Endothelial cell of umbilical vein (primary cell): ENCODE measurements around the gene TMEM54. TPM values are rescaled to one million over a fixed set of nuclear protein-coding genes. Genes with fewer than 3 reads are reported as not detected.

Experiments used
- BruUV-seq: library from RNA; stranded (reverse); fragments of 400-500 nt; replicated peaks from 2 replicates; lab custom pipeline; 2021; lab: Mats Ljungman, UMichigan
- CTCF ChIA-PET: fragments of 300-600, 350-600 bp; sonication (Branson Sonifier 250); formaldehyde crosslinking; loops from one replicate; lab custom pipeline; 2021; ENCODE audit warnings: antibody characterized with exemption, inconsistent platforms; lab: Charles Lee
- POLR2A ChIA-PET: fragments of 300-600, 350-600 bp; sonication (Branson Sonifier 250); formaldehyde crosslinking; loops from one replicate; lab custom pipeline; 2021; ENCODE audit warnings: antibody characterized with exemption, inconsistent platforms; lab: Charles Lee
- DNase-seq: peaks from one replicate; pipeline ENCODE4 v3.0.0-alpha.2; 2011; ENCODE audit warnings: low read depth, low spot score
- FAIRE-seq: peaks from 2 replicates; lab custom pipeline; 2011; peaks lifted over from hg19 to GRCh38; lab: Jason Lieb, UNC
- H2AFZ ChIP-seq: 2 replicates; pipeline ENCODE4 v1.6.0; 2012; ENCODE audit warnings: low read depth, low read length, control low read depth, inconsistent platforms
- H3K27ac ChIP-seq: 2 replicates; pipeline ENCODE4 v1.5.1; 2011; ENCODE audit warnings: low read depth, mild to moderate bottlenecking, control low read depth, low read length, moderate library complexity; ENCODE audit not compliant: insufficient read depth
- H3K27me3 ChIP-seq, 2 experiments: 2 replicates each; pipeline versions ENCODE4 v1.6.0 to v1.6.1; 2011; ENCODE audit warnings: low read length in 2 of 2, mixed read lengths in 1 of 2; ENCODE audit not compliant: control insufficient read depth in 2 of 2, insufficient read depth in 2 of 2
- H3K36me3 ChIP-seq, 2 experiments: 2 replicates in 1 of 2; 3 replicates in 1 of 2; pipeline ENCODE4 v1.5.1; 2011; ENCODE audit warnings: low read length in 2 of 2, mild to moderate bottlenecking in 1 of 2, moderate library complexity in 1 of 2; ENCODE audit not compliant: control insufficient read depth in 2 of 2, insufficient read depth in 2 of 2; ENCODE audit errors: extremely low read depth in 1 of 2
- H3K4me1 ChIP-seq: 3 replicates; pipeline ENCODE4 v1.5.1; 2011; ENCODE audit warnings: mild to moderate bottlenecking, low read length; ENCODE audit not compliant: control insufficient read depth, insufficient read depth; ENCODE audit errors: extremely low read depth
- H3K4me2 ChIP-seq: 2 replicates; pipeline ENCODE4 v1.6.1; 2011; ENCODE audit warnings: low read length, control low read depth, mixed read lengths; ENCODE audit not compliant: insufficient read depth
- H3K4me3 ChIP-seq, 3 experiments: fragments of 200-600 bp in 1 of 3; sonication (generic), shearing (Covaris generic) in 1 of 3; replicated peaks in 1 of 3; 2 replicates each; pipeline ENCODE4 v1.5.1; 2011 to 2016; ENCODE audit warnings: control low read depth in 3 of 3, low read length in 3 of 3, mild to moderate bottlenecking in 2 of 3, inconsistent platforms in 1 of 3, low read depth in 1 of 3, moderate library complexity in 1 of 3; ENCODE audit not compliant: insufficient read depth in 1 of 3
- H3K79me2 ChIP-seq: 2 replicates; pipeline ENCODE4 v1.6.0; 2012; ENCODE audit warnings: low read length, inconsistent platforms; ENCODE audit not compliant: control insufficient read depth, insufficient read depth
- H3K9ac ChIP-seq: replicated peaks from 2 replicates; pipeline ENCODE3; 2011; ENCODE audit warnings: low read length, control low read depth; ENCODE audit not compliant: insufficient read depth; ENCODE audit errors: extremely low read depth
- H3K9me1 ChIP-seq: replicated peaks from 3 replicates; pipeline ENCODE4 v1.6.0; 2011; ENCODE audit warnings: mild to moderate bottlenecking, low read length; ENCODE audit not compliant: control insufficient read depth, insufficient read depth; ENCODE audit errors: extremely low read depth
- H3K9me3 ChIP-seq: replicated peaks from 2 replicates; pipeline ENCODE4 v1.5.1; 2012; ENCODE audit warnings: low read length, inconsistent platforms; ENCODE audit not compliant: control insufficient read depth, insufficient read depth
- H4K20me1 ChIP-seq: replicated peaks from 2 replicates; pipeline ENCODE3; 2011; ENCODE audit warnings: mild to moderate bottlenecking, low read length; ENCODE audit not compliant: control insufficient read depth, insufficient read depth; ENCODE audit errors: extremely low read depth
- EZH2 ChIP-seq: IDR thresholded peaks from 2 replicates; pipeline ENCODE4 v1.6.1; 2012; ENCODE audit warnings: borderline replicate concordance, low read depth, mild to moderate bottlenecking, moderate library complexity, low read length, inconsistent platforms; ENCODE audit not compliant: severe bottlenecking
- FOS ChIP-seq: IDR thresholded peaks from 2 replicates; pipeline ENCODE4 v1.6.1; 2011; ENCODE audit warnings: mild to moderate bottlenecking, low read length, moderate library complexity, borderline replicate concordance; ENCODE audit not compliant: insufficient read depth
- GATA2 ChIP-seq: IDR thresholded peaks from 2 replicates; pipeline ENCODE4 v1.7.0; 2011; ENCODE audit warnings: low read depth, mild to moderate bottlenecking, moderate library complexity, mixed read lengths, low read length; ENCODE audit not compliant: insufficient read length, insufficient read depth
- JUN ChIP-seq: IDR thresholded peaks from 2 replicates; pipeline ENCODE4 v1.6.1; 2011; ENCODE audit warnings: borderline replicate concordance, low read depth; ENCODE audit not compliant: insufficient read length, insufficient read depth
- MYC ChIP-seq: IDR thresholded peaks from one replicate; pipeline ENCODE4 v1.6.1; 2011; ENCODE audit warnings: mild to moderate bottlenecking, low read depth, low read length
- POLR2A ChIP-seq: IDR thresholded peaks from 2 replicates; pipeline ENCODE4 v1.6.1; 2012; ENCODE audit warnings: low read depth, mild to moderate bottlenecking, control low read depth, low read length
- POLR2AphosphoS5 ChIP-seq: IDR thresholded peaks from 2 replicates; pipeline ENCODE4 v1.6.1; 2012; ENCODE audit warnings: low read depth, mild to moderate bottlenecking, control low read depth, low read length, moderate library complexity; ENCODE audit not compliant: insufficient read depth
- dilution Hi-C: fragments of 300-500 bp; cut with MboI; formaldehyde crosslinking; loops from one replicate; pipeline ENCODE4 v1.15.0; 2019; ENCODE audit warnings: low sequenced_read_pairs; ENCODE audit not compliant: extremely low pct_ligation_motif_present
- intact Hi-C: fragments of 100-400 bp; cut with micrococcal nuclease; formaldehyde crosslinking; loops from one replicate; pipeline ENCODE4 v1.10.0; 2022
- polyA plus RNA-seq, 4 experiments: library from polyadenylated mRNA; depleted of rRNA in 3 of 4; stranded (reverse) in 3 of 4; unstranded in 1 of 4; fragments of >200 nt; gene quantifications; 2 replicates each; pipeline versions ENCODE4 v1.2.1 to v1.2.3, GENCODE V29; 2011 to 2012; ENCODE audit warnings: missing spikeins in 1 of 4
- total RNA-seq: library from RNA; stranded (reverse); gene quantifications from 2 replicates; pipeline ENCODE4 v1.2.3, GENCODE V29; 2021
- TF ChIP-seq, protein P1 (sequence below): IDR thresholded peaks from 2 replicates; pipeline ENCODE4 v1.6.1; 2011; ENCODE audit not compliant: insufficient read depth, insufficient read length
- TF ChIP-seq, protein P2 (sequence below), 2 donors: IDR thresholded peaks; 1 replicate in 1 of 2; 2 replicates in 1 of 2; pipeline ENCODE4 v1.5.1; 2011; ENCODE audit warnings: low read length in 2 of 2, mild to moderate bottlenecking in 2 of 2, moderate library complexity in 2 of 2, control low read depth in 1 of 2, inconsistent platforms in 1 of 2, low read depth in 1 of 2; ENCODE audit not compliant: insufficient read depth in 1 of 2; ENCODE audit errors: extremely low read depth in 1 of 2

The TMEM54 gene
- total and polyA plus RNA-seq, 2 donors (not counting 3 experiments of a cell fraction or from before 2014, with no cell fraction given): 23.6 to 77.2 TPM

DNA sequence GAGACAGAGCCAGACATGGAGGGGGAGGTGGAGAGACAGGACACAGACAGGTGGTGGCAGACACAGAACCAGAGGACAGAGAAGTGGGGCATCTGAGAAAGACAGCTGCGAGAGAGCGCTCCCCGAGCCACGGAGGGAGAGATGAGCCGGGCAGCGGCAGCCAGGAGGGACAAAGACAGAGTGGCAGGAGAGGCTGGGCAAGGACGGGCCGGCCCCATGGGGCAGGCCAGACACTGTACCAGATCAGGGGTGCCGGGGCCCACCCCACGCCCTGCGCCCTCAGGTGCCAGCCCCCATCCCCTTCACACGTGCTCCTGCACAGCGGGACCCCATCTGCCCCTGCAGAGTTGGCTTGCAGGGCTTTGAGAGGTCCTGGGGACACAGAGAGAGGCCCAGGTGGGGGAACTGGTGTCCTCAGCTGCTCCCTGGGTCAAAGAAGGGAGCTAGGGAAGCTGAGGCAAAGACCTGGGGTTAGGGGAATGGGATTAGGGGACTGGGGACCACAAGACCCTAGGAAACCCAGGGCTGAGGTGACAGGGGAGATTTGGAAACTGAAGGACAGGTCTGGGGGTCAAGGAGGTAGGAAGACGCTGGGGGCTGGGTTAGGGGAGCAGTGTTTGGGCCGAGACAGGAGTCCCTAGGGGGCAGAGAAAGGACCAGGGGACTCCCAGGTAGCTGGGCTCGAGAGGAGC, 31.1 kb downstream of the TMEM54 start:
- Histone ChIP-seq H3K4me1 (no peaks in the 10 kb centered on the region), H3K27me3 (peaks cover 14 to 17% of the 10 kb centered on the region in 2 experiments), H3K9me3 (no peaks in the 10 kb centered on the region), H3K36me3 (no peaks in the 10 kb centered on the region), H3K9me1 (no peaks in the 10 kb centered on the region), H3K4me3 (peak overlapping the region in 1 of 3 experiments; percentile 9), H4K20me1 (no peaks in the 10 kb centered on the region), H2AFZ (no peak overlapping the region), H3K9ac (no peak overlapping the region), H3K4me2 (no peak overlapping the region), H3K27ac (no peak overlapping the region), H3K79me2 (no peaks in the 10 kb centered on the region)
- CTCF ChIA-PET: interaction anchor here (1.3 to 3.3 kb wide), 2 partner anchors 158 to 211 kb away, joined by 3 to 32 read pairs; partner anchors contain the start of gene AZIN2
- no peak for TF ChIP-seq POLR2AphosphoS5
- TF ChIP-seq, protein P1, sequence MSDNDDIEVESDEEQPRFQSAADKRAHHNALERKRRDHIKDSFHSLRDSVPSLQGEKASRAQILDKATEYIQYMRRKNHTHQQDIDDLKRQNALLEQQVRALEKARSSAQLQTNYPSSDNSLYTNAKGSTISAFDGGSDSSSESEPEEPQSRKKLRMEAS: no peak
- TF ChIP-seq, protein P2, sequence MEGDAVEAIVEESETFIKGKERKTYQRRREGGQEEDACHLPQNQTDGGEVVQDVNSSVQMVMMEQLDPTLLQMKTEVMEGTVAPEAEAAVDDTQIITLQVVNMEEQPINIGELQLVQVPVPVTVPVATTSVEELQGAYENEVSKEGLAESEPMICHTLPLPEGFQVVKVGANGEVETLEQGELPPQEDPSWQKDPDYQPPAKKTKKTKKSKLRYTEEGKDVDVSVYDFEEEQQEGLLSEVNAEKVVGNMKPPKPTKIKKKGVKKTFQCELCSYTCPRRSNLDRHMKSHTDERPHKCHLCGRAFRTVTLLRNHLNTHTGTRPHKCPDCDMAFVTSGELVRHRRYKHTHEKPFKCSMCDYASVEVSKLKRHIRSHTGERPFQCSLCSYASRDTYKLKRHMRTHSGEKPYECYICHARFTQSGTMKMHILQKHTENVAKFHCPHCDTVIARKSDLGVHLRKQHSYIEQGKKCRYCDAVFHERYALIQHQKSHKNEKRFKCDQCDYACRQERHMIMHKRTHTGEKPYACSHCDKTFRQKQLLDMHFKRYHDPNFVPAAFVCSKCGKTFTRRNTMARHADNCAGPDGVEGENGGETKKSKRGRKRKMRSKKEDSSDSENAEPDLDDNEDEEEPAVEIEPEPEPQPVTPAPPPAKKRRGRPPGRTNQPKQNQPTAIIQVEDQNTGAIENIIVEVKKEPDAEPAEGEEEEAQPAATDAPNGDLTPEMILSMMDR (IDR thresholded peaks at IDR 0.05; ENCODE audit: extremely low read depth in 1 of 2, insufficient read depth in 1 of 2, low read depth in 1 of 2, low read length in 2 of 2): no peak
- no peak for TF ChIP-seq EZH2
- TF ChIP-seq JUN: no peak
- TF ChIP-seq POLR2A: no peak
- TF ChIP-seq FOS: no peak
- TF ChIP-seq GATA2: no peak
- TF ChIP-seq MYC: no peak
- dilution Hi-C loops (no loop called here), intact Hi-C loops (no loop called here)
- DNase-seq: no peak
- POLR2A ChIA-PET: no interaction called here
- BruUV-seq: no TSS peak
- FAIRE-seq: no peak
